Panc1 (cell line): ENCODE measurements around the gene GRIP2. TPM values are rescaled to one million over a fixed set of nuclear protein-coding genes. Genes with fewer than 3 reads are reported as not detected.

Source experiments
- ATAC-seq: fragments of 200-7000 bp; cut with Tn5 transposase; 2 replicates; pipeline ENCODE4 v1.9.1; 2020; ENCODE audit warnings: mild to moderate bottlenecking, moderate library complexity
- BruUV-seq: library from RNA; stranded (reverse); fragments of 400-500 nt; replicated peaks from 2 replicates; lab custom pipeline; 2021; lab: Mats Ljungman, UMichigan
- CTCF ChIA-PET: fragments of 300-600 bp; sonication (Branson Sonifier 250); formaldehyde crosslinking; loops from one replicate; lab custom pipeline; 2022; ENCODE audit warnings: antibody characterized with exemption; lab: Charles Lee
- POLR2A ChIA-PET: fragments of 300-600 bp; sonication (Branson Sonifier 250); formaldehyde crosslinking; loops from one replicate; lab custom pipeline; 2022; ENCODE audit warnings: antibody characterized with exemption; lab: Charles Lee
- DNase-seq: peaks from one replicate; pipeline ENCODE4 v3.0.0-alpha.2; 2010; ENCODE audit warnings: low read depth, low spot score
- H3K27ac ChIP-seq: 2 replicates; pipeline ENCODE4 v1.5.1; 2011; ENCODE audit warnings: mild to moderate bottlenecking, low read length, inconsistent platforms
- H3K27me3 ChIP-seq: fragments of 200-500 bp; sonication (Bioruptor generic); 2 replicates; pipeline ENCODE4 v1.6.0; 2014; ENCODE audit warnings: low read length, inconsistent platforms; ENCODE audit not compliant: control insufficient read depth, insufficient read depth
- H3K36me3 ChIP-seq: fragments of 200-500 bp; sonication (Bioruptor generic); 2 replicates; pipeline ENCODE4 v1.5.1; 2014; ENCODE audit warnings: inconsistent platforms, mild to moderate bottlenecking, low read length, moderate library complexity; ENCODE audit not compliant: control insufficient read depth, insufficient read depth
- H3K4me1 ChIP-seq: 2 replicates; pipeline ENCODE4 v1.5.1; 2011; ENCODE audit warnings: inconsistent platforms, mild to moderate bottlenecking, low read length, moderate library complexity; ENCODE audit not compliant: control insufficient read depth, insufficient read depth
- H3K4me3 ChIP-seq, 2 experiments: 2 replicates each; pipeline ENCODE4 v1.5.1; 2011 to 2012; ENCODE audit warnings: low read depth in 2 of 2, low read length in 2 of 2, mild to moderate bottlenecking in 2 of 2, inconsistent platforms in 1 of 2, moderate library complexity in 1 of 2
- H3K9me3 ChIP-seq: fragments of 200-500 bp; sonication (Bioruptor generic); 2 replicates; pipeline ENCODE4 v1.5.1; 2014; ENCODE audit warnings: low read depth, mild to moderate bottlenecking, inconsistent platforms, low read length, moderate library complexity; ENCODE audit not compliant: control insufficient read depth, insufficient read depth
- POLR2AphosphoS5 ChIP-seq: IDR thresholded peaks from 2 replicates; pipeline ENCODE4 v1.6.1; 2012; ENCODE audit warnings: mild to moderate bottlenecking, low read depth, low read length, moderate library complexity
- REST ChIP-seq, 2 experiments: IDR thresholded peaks; 2 replicates each; pipeline ENCODE4 v1.6.1; 2011 to 2012; ENCODE audit warnings: low read depth in 2 of 2, control low read depth in 1 of 2, low read length in 1 of 2, mild to moderate bottlenecking in 1 of 2, moderate library complexity in 1 of 2; ENCODE audit not compliant: insufficient read depth in 1 of 2
- SIN3A ChIP-seq: IDR thresholded peaks from 2 replicates; pipeline ENCODE4 v1.6.1; 2012; ENCODE audit warnings: low read depth, mild to moderate bottlenecking, low read length, moderate library complexity, borderline replicate concordance; ENCODE audit not compliant: insufficient read depth
- TCF7L2 ChIP-seq: IDR thresholded peaks from 2 replicates; pipeline ENCODE4 v1.6.1; 2011; ENCODE audit warnings: mild to moderate bottlenecking, low read depth, low read length, inconsistent platforms
- in situ Hi-C: cut with HindIII; loops from 2 replicates; pipeline ENCODE4 v1.10.0; 2016; ENCODE audit warnings: low sequenced_read_pairs, low pct_unique_long_range_greater_than_20kb
- intact Hi-C: fragments of 100-400 bp; cut with micrococcal nuclease; formaldehyde crosslinking; loops from one replicate; pipeline ENCODE4 v1.10.0; 2022; ENCODE audit not compliant: unreplicated experiment
- total RNA-seq: library from RNA; stranded (reverse); gene quantifications from one replicate; pipeline ENCODE4 v1.2.1, GENCODE V29; 2021; ENCODE audit not compliant: unreplicated experiment
- TF ChIP-seq, protein P1 (sequence below): fragments of 450-650 bp; IDR thresholded peaks from 2 replicates; pipeline ENCODE4 v1.5.1; 2017; ENCODE audit warnings: mild to moderate bottlenecking

The GRIP2 gene
- total RNA-seq, 1 experiment from 2014 or later: 6.5 TPM

GRCh38 chr3:14503706-14504065 is 36.5 kb downstream of the GRIP2 start:
- ChIA-PET POLR2A (no interaction called here), CTCF (no interaction called here)
- no peaks in the 10 kb centered on the region for H3K27me3 ChIP-seq
- no peaks in the 10 kb centered on the region for H3K36me3 ChIP-seq
- intact Hi-C loops (no loop called here), in situ Hi-C loops (no loop called here)
- no peak overlapping the region for H3K4me3 ChIP-seq
- H3K27ac ChIP-seq: no peak overlapping the region
- no peaks in the 10 kb centered on the region for H3K4me1 ChIP-seq
- H3K9me3 ChIP-seq: no peaks in the 10 kb centered on the region
- ATAC-seq (no peak), DNase-seq (no peak)
- no TSS peak for BruUV-seq
- TF ChIP-seq TCF7L2: no peak
- TF ChIP-seq REST (IDR thresholded peaks at IDR 0.05; ENCODE audit: insufficient read depth in 1 of 2, low read depth in 2 of 2, low read length in 1 of 2): no peak

DNA sequence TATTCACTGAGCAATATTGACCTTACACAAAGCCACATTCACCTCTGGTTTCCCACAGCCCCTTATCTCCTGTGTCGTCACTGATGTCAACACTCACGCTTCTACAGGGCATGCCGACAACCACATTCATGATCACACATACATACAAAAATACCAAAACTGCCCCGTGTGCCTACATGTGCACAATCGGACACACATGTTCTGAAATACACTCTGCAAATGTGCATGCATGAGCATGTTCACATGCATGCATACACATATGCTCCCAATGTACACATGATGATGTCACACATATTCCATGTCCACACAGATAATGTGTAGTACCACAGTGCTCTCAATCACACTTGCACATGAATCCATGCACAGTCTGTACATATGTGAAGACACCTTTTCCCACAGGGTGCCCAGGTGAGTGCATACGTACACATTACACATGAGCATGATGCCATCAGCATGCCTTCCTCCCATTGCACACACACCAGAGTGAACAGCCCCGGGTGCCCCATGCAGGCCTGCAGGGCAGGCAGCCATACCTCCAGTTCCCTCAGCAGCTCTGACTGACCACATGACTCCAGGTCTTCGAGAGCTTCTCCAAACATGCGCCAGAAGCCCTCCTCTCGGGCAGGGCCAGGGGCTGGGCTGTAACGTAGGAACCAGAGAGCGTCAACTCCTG is 37.0 kb downstream of the GRIP2 start:
- ATAC-seq: no peak
- in situ Hi-C loops (no loop called here), intact Hi-C loops (no loop called here)

More for the DNA sequence above, 37.0 kb downstream of the GRIP2 start:
- no peak overlapping the region for H3K4me3 ChIP-seq
- BruUV-seq: no TSS peak
- H3K36me3 ChIP-seq: no peaks in the 10 kb centered on the region
- no peak for DNase-seq
- H3K9me3 ChIP-seq: no peaks in the 10 kb centered on the region
- H3K27me3 ChIP-seq: no peaks in the 10 kb centered on the region
- H3K27ac ChIP-seq: no peak overlapping the region
- ChIA-PET CTCF (no interaction called here), POLR2A (no interaction called here)
- H3K4me1 ChIP-seq: no peaks in the 10 kb centered on the region
- TF ChIP-seq TCF7L2 (no peak), SIN3A (no peak), POLR2AphosphoS5 (no peak), REST (IDR thresholded peaks at IDR 0.05; ENCODE audit: insufficient read depth in 1 of 2, low read depth in 2 of 2, low read length in 1 of 2) (no peak)
- TF ChIP-seq, protein P1, sequence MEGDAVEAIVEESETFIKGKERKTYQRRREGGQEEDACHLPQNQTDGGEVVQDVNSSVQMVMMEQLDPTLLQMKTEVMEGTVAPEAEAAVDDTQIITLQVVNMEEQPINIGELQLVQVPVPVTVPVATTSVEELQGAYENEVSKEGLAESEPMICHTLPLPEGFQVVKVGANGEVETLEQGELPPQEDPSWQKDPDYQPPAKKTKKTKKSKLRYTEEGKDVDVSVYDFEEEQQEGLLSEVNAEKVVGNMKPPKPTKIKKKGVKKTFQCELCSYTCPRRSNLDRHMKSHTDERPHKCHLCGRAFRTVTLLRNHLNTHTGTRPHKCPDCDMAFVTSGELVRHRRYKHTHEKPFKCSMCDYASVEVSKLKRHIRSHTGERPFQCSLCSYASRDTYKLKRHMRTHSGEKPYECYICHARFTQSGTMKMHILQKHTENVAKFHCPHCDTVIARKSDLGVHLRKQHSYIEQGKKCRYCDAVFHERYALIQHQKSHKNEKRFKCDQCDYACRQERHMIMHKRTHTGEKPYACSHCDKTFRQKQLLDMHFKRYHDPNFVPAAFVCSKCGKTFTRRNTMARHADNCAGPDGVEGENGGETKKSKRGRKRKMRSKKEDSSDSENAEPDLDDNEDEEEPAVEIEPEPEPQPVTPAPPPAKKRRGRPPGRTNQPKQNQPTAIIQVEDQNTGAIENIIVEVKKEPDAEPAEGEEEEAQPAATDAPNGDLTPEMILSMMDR: no peak
